Stimulated activated CD8-positive, alpha-beta memory T cell treated with anti-CD3 and anti-CD28 coated beads, Interleukin-7, amount 100 ng/mL, for 48 hours (primary cell): ENCODE data around the gene TBC1D3K.
"Not testable (repeated sequence)": the region's sequence is repeated elsewhere in the genome, so short reads cannot be mapped to it uniquely, and the experiment has no call there.

Experiments
- DNase-seq, 2 donors: peaks; one replicate each; pipeline ENCODE4 v3.0.0-alpha.2; 2020; ENCODE audit warnings: low read depth in 1 of 2; ENCODE audit errors: extremely low read depth in 1 of 2

The TBC1D3K gene

DNA sequence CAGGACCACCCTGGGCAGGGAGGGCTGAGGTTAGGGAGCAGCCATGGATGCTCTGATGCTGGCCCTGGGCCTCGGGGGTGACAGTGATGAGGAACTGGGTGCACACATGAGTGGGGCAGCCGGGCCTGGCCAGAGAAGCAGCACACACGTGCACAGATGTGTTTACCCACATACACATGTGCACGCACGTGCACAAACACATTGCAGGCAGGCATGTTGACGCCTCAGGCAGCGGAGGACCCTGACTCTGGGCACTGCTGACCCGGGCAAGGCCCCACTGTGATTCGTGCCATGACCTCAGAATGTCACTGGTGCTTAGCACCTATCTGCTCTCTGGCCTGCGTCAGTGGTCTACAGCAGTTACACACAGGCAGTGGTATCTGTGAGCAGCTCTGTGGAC, at the start of gene TBC1D3K:
Gene TBC1D3K, plus strand, starts transcription at position 301 of the 400 bp plus-strand sequence. CDS start 1,585 bp downstream, outside the sequence.
- DNase-seq, result not testable (repeated sequence)

DNA sequence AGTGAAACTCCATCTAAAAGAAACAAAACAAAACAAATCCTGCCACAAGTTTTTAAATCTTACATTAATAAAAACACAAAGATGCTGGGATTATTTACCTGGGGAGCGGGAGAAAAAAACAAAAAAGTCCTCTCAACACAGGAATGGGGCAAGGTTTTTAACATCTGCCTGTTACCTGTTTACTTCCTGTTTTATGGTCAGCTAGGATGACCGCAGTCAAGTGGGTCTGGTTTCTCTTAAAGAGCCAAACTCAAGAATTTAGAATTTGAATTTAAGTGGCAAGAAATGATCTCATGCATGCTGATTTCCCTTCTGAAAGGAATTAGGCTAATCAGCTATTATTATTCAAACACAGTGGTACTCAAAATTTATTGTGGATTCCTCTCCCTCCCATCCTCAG, 39.7 kb upstream of the TBC1D3K start:
- DNase-seq, result no peak

DNA sequence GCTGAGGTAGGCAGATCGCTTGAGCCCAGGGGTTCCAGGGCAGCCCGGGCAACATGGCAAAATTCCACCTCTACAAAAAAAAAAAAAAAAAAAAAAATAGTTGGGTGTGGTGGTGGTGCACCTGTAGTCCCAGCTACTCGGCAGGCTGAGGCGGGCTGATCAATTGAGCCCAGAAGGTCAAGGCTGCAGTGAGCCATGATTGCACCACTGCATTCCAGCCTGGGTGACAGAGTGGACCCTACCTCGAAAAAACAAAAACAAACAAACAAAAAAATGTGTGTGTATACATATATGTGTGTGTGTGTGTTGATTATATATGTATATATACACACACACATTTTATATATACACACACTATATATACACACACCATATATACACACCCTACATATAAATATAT, 39.1 kb upstream of the TBC1D3K start:
- no peak for DNase-seq

DNA sequence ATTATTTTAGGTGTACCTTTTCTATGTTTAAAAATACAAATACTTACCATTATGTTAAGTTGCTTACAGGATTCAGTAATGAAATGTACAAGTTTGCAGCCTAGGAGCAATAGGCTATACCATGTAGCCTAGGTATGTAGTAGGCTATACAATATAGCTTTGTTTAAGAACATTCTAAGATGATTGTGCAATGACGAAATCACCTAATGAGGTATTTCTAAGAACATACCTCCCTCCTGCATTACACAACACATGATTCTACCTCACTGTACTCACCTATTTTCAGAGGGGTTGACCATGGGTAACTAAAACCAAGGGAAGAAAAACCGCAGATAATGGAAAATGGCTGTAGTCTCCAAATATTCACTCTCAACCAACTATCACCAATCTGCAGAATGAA, 35.3 kb upstream of the TBC1D3K start:
- no peak for DNase-seq

DNA sequence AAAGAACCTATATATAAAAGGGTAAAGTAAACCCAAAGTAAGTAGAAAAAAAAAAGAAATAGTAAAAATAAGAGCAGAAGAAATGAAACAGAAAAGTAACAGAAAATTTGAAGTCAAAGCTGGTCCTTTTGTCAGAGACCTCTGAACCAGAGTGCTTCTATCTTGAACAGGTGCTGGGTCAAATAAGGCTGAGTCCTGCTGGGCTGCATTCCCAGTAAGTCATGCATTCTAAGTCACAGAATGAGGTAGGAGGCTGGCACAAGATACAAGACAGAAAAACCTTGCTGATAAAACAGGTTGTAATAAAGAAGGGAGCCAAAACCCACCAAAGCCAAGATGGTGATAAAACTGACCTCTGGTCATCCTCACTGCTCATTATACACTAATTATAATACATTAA, 27.3 kb upstream of the TBC1D3K start:
- DNase-seq, result not testable (repeated sequence)
